H1 (cell line): ENCODE data around the gene SMIM32. TPM values are rescaled to one million over a fixed set of nuclear protein-coding genes. Genes with fewer than 3 reads are reported as not detected.

Source experiments
- CTCF ChIA-PET: fragments of 300-600 bp; sonication (Branson Sonifier 250); formaldehyde crosslinking; loops from one replicate; lab custom pipeline; 2021; ENCODE audit not compliant: partially characterized antibody; lab: Charles Lee
- POLR2A ChIA-PET: fragments of 300-600 bp; sonication (Branson Sonifier 250); formaldehyde crosslinking; loops from one replicate; lab custom pipeline; 2021; ENCODE audit warnings: inconsistent platforms; ENCODE audit not compliant: partially characterized antibody; lab: Charles Lee
- DNase-seq, 2 experiments: peaks; one replicate each; pipeline versions ENCODE4 v3.0.0 to v3.0.0-alpha.2; 2010 to 2022; ENCODE audit warnings: low spot score in 2 of 2, low read depth in 1 of 2, mixed read lengths in 1 of 2
- FAIRE-seq: peaks from 2 replicates; lab custom pipeline; 2011; peaks lifted over from hg19 to GRCh38; lab: Jason Lieb, UNC
- H2AFZ ChIP-seq: 2 replicates; pipeline ENCODE4 v1.8.1; 2012; ENCODE audit warnings: low read length, inconsistent platforms
- H2AK5ac ChIP-seq: 2 replicates; pipeline ENCODE4 v1.6.1; 2013; ENCODE audit warnings: low read depth, low read length
- H2BK120ac ChIP-seq: replicated peaks from 2 replicates; pipeline ENCODE3; 2013; ENCODE audit warnings: low read depth, low read length, inconsistent platforms
- H2BK12ac ChIP-seq: 2 replicates; pipeline ENCODE4 v1.6.1; 2013; ENCODE audit warnings: low read depth, low read length
- H2BK15ac ChIP-seq: 2 replicates; pipeline ENCODE4 v1.6.1; 2013; ENCODE audit warnings: low read length
- H2BK20ac ChIP-seq: 2 replicates; pipeline ENCODE4 v1.6.1; 2013; ENCODE audit warnings: low read length
- H2BK5ac ChIP-seq: 2 replicates; pipeline ENCODE4 v1.6.1; 2013; ENCODE audit warnings: low read depth, low read length
- H3K14ac ChIP-seq: 2 replicates; pipeline ENCODE4 v1.6.1; 2013; ENCODE audit warnings: inconsistent platforms; ENCODE audit not compliant: insufficient read length
- H3K18ac ChIP-seq: 2 replicates; pipeline ENCODE4 v1.6.1; 2013; ENCODE audit warnings: low read length; ENCODE audit errors: extremely low read depth
- H3K23ac ChIP-seq: 2 replicates; pipeline ENCODE4 v1.6.1; 2013; ENCODE audit warnings: inconsistent platforms; ENCODE audit not compliant: insufficient read length
- H3K23me2 ChIP-seq: 2 replicates; pipeline ENCODE4 v1.6.1; 2013; ENCODE audit warnings: low read depth, low read length
- H3K27ac ChIP-seq: 2 replicates; pipeline ENCODE4 v1.6.1; 2011; ENCODE audit warnings: low read depth, low read length, inconsistent platforms
- H3K27me3 ChIP-seq, 4 experiments: replicated peaks in 1 of 4; 1 replicate in 1 of 4; 2 replicates in 3 of 4; pipeline versions ENCODE4 v1.6.1 to v1.8.1; 2011 to 2013; ENCODE audit warnings: low read length in 3 of 4, mild to moderate bottlenecking in 3 of 4, inconsistent platforms in 2 of 4, mixed read lengths in 2 of 4, moderate library complexity in 1 of 4; ENCODE audit not compliant: control insufficient read depth in 3 of 4, insufficient read depth in 3 of 4; ENCODE audit errors: extremely low read depth in 1 of 4
- H3K36me3 ChIP-seq, 4 experiments: 2 replicates each; pipeline versions ENCODE4 v1.6.1 to v1.8.1; 2011 to 2013; ENCODE audit warnings: mild to moderate bottlenecking in 4 of 4, low read length in 3 of 4, moderate library complexity in 2 of 4, control low read depth in 1 of 4, inconsistent platforms in 1 of 4; ENCODE audit not compliant: insufficient read depth in 4 of 4, control insufficient read depth in 2 of 4
- H3K4ac ChIP-seq: replicated peaks from 2 replicates; pipeline ENCODE3; 2013; ENCODE audit warnings: low read length, low read depth, mixed read lengths, inconsistent platforms; ENCODE audit not compliant: insufficient read length
- H3K4me1 ChIP-seq, 4 experiments: replicated peaks in 1 of 4; 1 replicate in 1 of 4; 2 replicates in 3 of 4; pipeline versions ENCODE4 v1.6.1 to v1.8.1; 2011 to 2013; ENCODE audit warnings: low read length in 3 of 4, inconsistent platforms in 2 of 4, mixed read lengths in 1 of 4; ENCODE audit not compliant: insufficient read depth in 4 of 4, control insufficient read depth in 3 of 4
- H3K4me2 ChIP-seq, 2 experiments: 2 replicates each; pipeline versions ENCODE4 v1.6.1 to v1.8.1; 2011 to 2013; ENCODE audit warnings: low read depth in 2 of 2, low read length in 2 of 2, control low read depth in 1 of 2, inconsistent platforms in 1 of 2, mild to moderate bottlenecking in 1 of 2; ENCODE audit not compliant: insufficient read depth in 1 of 2
- H3K4me3 ChIP-seq, 4 experiments: fragments of 200-600, 300-600 bp in 1 of 4; sonication (generic), shearing (Covaris generic), sonication (Bioruptor Twin) in 1 of 4; 2 replicates each; pipeline versions ENCODE4 v1.5.1 to v1.8.1; 2011 to 2016; ENCODE audit warnings: low read length in 4 of 4, low read depth in 3 of 4, control low read depth in 2 of 4, inconsistent platforms in 2 of 4, mild to moderate bottlenecking in 2 of 4, mixed read lengths in 1 of 4, moderate library complexity in 1 of 4; ENCODE audit not compliant: insufficient read depth in 2 of 4; ENCODE audit errors: extremely low read depth in 1 of 4
- H3K56ac ChIP-seq: replicated peaks from 2 replicates; pipeline ENCODE3; 2013; ENCODE audit warnings: low read depth, mild to moderate bottlenecking, mixed read lengths, low read length, inconsistent platforms; ENCODE audit not compliant: insufficient read length
- H3K79me1 ChIP-seq: 2 replicates; pipeline ENCODE4 v1.6.1; 2013; ENCODE audit warnings: low read depth, low read length, control low read depth
- H3K79me2 ChIP-seq, 2 experiments: 2 replicates each; pipeline versions ENCODE4 v1.6.1 to v1.8.1; 2012 to 2013; ENCODE audit warnings: low read length in 2 of 2, mild to moderate bottlenecking in 2 of 2, inconsistent platforms in 1 of 2; ENCODE audit not compliant: insufficient read depth in 2 of 2, control insufficient read depth in 1 of 2
- H3K9ac ChIP-seq, 4 experiments: replicated peaks in 1 of 4; 1 replicate in 1 of 4; 2 replicates in 3 of 4; pipeline versions ENCODE4 v1.6.1 to v1.8.1; 2011 to 2013; ENCODE audit warnings: low read depth in 3 of 4, low read length in 3 of 4, control low read depth in 2 of 4, mild to moderate bottlenecking in 2 of 4, moderate library complexity in 2 of 4, inconsistent platforms in 1 of 4; ENCODE audit errors: extremely low read depth in 1 of 4
- H3K9me3 ChIP-seq, 2 experiments: 2 replicates each; pipeline versions ENCODE4 v1.6.1 to v1.8.1; 2012 to 2013; ENCODE audit warnings: mild to moderate bottlenecking in 2 of 2, moderate library complexity in 2 of 2, control low read depth in 1 of 2, inconsistent platforms in 1 of 2, low read depth in 1 of 2, low read length in 1 of 2, mixed read lengths in 1 of 2; ENCODE audit not compliant: insufficient read depth in 2 of 2
- H4K20me1 ChIP-seq, 2 experiments: replicated peaks in 1 of 2; 2 replicates each; pipeline versions ENCODE3 to v1.8.1; 2011 to 2013; ENCODE audit warnings: inconsistent platforms in 2 of 2, low read length in 2 of 2, mild to moderate bottlenecking in 1 of 2; ENCODE audit not compliant: insufficient read depth in 2 of 2, control insufficient read depth in 1 of 2
- H4K5ac ChIP-seq: 2 replicates; pipeline ENCODE4 v1.6.1; 2013; ENCODE audit warnings: low read length, low read depth, mixed read lengths, inconsistent platforms; ENCODE audit not compliant: insufficient read length
- H4K8ac ChIP-seq: 2 replicates; pipeline ENCODE4 v1.8.0; 2013; ENCODE audit warnings: mild to moderate bottlenecking, moderate library complexity, low read length, inconsistent platforms; ENCODE audit not compliant: insufficient read depth; ENCODE audit errors: extremely low read depth
- H4K91ac ChIP-seq: replicated peaks from 2 replicates; pipeline ENCODE3; 2013; ENCODE audit warnings: low read length, mixed read lengths, inconsistent platforms; ENCODE audit not compliant: insufficient read length
- ASH2L ChIP-seq: fragments of 200-600, 300-600 bp; sonication (generic); IDR thresholded peaks from one replicate; pipeline ENCODE4 v1.7.1; 2017; ENCODE audit warnings: low read length
- BACH1 ChIP-seq: IDR thresholded peaks from 2 replicates; pipeline ENCODE4 v1.6.1; 2012; ENCODE audit warnings: low read length, improper control_type of control experiment
- EGR1 ChIP-seq: IDR thresholded peaks from 2 replicates; pipeline ENCODE4 v1.6.1; 2011; ENCODE audit warnings: low read depth, low read length, borderline replicate concordance
- KDM1A ChIP-seq: fragments of 200-600, 300-600 bp; sonication (generic); IDR thresholded peaks from 2 replicates; pipeline ENCODE4 v1.7.1; 2016; ENCODE audit warnings: mild to moderate bottlenecking, low read length, borderline replicate concordance
- SP2 ChIP-seq: IDR thresholded peaks from 2 replicates; pipeline ENCODE4 v1.6.1; 2012; ENCODE audit warnings: mild to moderate bottlenecking, low read length, inconsistent platforms
- SRF ChIP-seq: IDR thresholded peaks from 2 replicates; pipeline ENCODE4 v1.6.1; 2011; ENCODE audit warnings: mild to moderate bottlenecking, low read depth, low read length, moderate library complexity
- TBP ChIP-seq: IDR thresholded peaks from 2 replicates; pipeline ENCODE4 v1.6.1; 2011; ENCODE audit warnings: low read depth, low read length, improper control_type of control experiment
- WGBS, 2 experiments: shearing (Covaris generic) in 1 of 2; methylation state at CpG; one replicate each; pipeline versions ENCODE4 v1.1.6 to v1.1.7; 2013 to 2015; ENCODE audit warnings: low lambda C conversion rate in 2 of 2, mixed read lengths in 2 of 2, inconsistent platforms in 1 of 2, low coverage in 1 of 2, missing lambda C conversion rate in 1 of 2; ENCODE audit not compliant: insufficient replicate concordance in 2 of 2, insufficient coverage in 1 of 2, insufficient read length in 1 of 2; ENCODE audit errors: extremely low coverage in 1 of 2, missing lambda C conversion rate in 1 of 2; 5-methylcytosine and 5-hydroxymethylcytosine counted together
- polyA plus RNA-seq, 7 experiments: library from polyadenylated mRNA; depleted of rRNA in 3 of 7; stranded (reverse) in 5 of 7; unstranded in 2 of 7; fragments of >200 nt in 5 of 7; fragments of 200-250 nt in 2 of 7; gene quantifications; 1 replicate in 5 of 7; 2 replicates in 1 of 7; 4 replicates in 1 of 7; pipeline versions ENCODE4 v1.2.1 to v1.2.3, GENCODE V29; 2011 to 2013; ENCODE audit warnings: missing spikeins in 2 of 7, mixed read lengths in 2 of 7
- total RNA-seq: library from RNA; stranded (reverse); fragmentation: NEBNext Ultra II Directional; extraction: Animal tissue kit (Norgen Biotek cat#: 25700); gene quantifications from 2 replicates; pipeline ENCODE4 v1.2.1, GENCODE V29; 2021

SMIM32 gene
- total and polyA plus RNA-seq, 2 of the 8 experiments (the other 6 are each of a cell fraction or from before 2014, with no cell fraction given) = 0.09 to 0.22 TPM

DNA sequence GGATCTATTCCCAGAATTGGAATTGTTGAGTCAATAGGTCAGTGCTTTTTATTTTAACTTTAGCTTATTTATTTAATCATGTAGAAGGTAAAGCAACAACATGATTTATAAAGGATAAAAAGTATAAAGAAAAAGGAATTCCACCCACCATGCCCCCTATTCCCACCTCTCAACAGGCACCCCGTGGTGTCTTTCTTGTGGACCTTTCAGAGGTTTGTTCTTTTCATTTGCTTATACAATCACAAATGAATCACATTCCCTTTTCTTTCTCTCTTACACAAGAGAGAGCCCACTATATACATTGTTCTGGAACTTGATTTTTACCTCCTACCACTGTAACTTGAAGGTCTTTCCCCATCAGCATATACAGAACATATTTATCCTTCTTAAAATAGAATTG, 37.2 kb upstream of the SMIM32 start:
- Histone ChIP-seq H3K56ac (no peak overlapping the region), H3K27me3 (no peaks in the 10 kb centered on the region; a peak in 2 of 7 replicates), H2BK15ac (no peak overlapping the region), H4K20me1 (no peaks in the 10 kb centered on the region), H4K8ac (no peak overlapping the region), H2BK12ac (no peak overlapping the region), H3K9me3 (no peaks in the 10 kb centered on the region), H3K36me3 (no peaks in the 10 kb centered on the region), H3K4me3 (peak overlapping the region in 1 of 4 experiments; percentile 11; a peak in 1 of 8 replicates), H3K23ac (no peak overlapping the region), H4K5ac (no peak overlapping the region), H3K4me2 (no peak overlapping the region; a peak in 1 of 4 replicates), H3K79me2 (no peaks in the 10 kb centered on the region), H3K4me1 (peaks cover 0 to 16% (median 9%) of the 10 kb centered on the region in 4 experiments; a peak in 4 of 7 replicates), H2AFZ (no peak overlapping the region), H3K14ac (no peak overlapping the region), H3K4ac (no peak overlapping the region), H2AK5ac (no peak overlapping the region), H3K18ac (no peak overlapping the region; the same call in 1 of the 2 replicates), H2BK20ac (no peak overlapping the region), H4K91ac (no peak overlapping the region), H2BK5ac (no peak overlapping the region), H2BK120ac (no peak overlapping the region), H3K23me2 (no peaks in the 10 kb centered on the region), H3K79me1 (no peaks in the 10 kb centered on the region), H3K27ac (no peak overlapping the region), H3K9ac (no peak overlapping the region)
- FAIRE-seq = no peak
- 26% methylated on average over 1 of the region's 1 CpG; no CpG with 5 or more reads in 1 of the 2 experiments for WGBS, 2 experiments
- no peak for DNase-seq
- ChIA-PET CTCF (interaction anchor here (0.8 kb wide), 1 partner anchor 19 kb away, joined by 3 read pairs; no protein-coding TSS in a partner anchor), POLR2A (no interaction called here)
- no peak for TF ChIP-seq ASH2L
- TF ChIP-seq KDM1A = no peak
- no peak for TF ChIP-seq TBP
- no peak for TF ChIP-seq SP2
- TF ChIP-seq BACH1 = no peak
- TF ChIP-seq SRF = no peak
- TF ChIP-seq EGR1 = no peak
